DND-41 (cell line): Measurements from ENCODE around the gene FRYL.

Experiments
- EZH2 ChIP-seq: IDR thresholded peaks from 3 replicates; pipeline ENCODE4 v1.6.1; 2012; ENCODE audit warnings: borderline replicate concordance, low read depth, mild to moderate bottlenecking, moderate library complexity, low read length, inconsistent platforms; ENCODE audit not compliant: severe bottlenecking
- TF ChIP-seq, protein P1 (sequence below): IDR thresholded peaks from 2 replicates; pipeline ENCODE4 v1.5.1; 2012; ENCODE audit warnings: borderline replicate concordance, low read length, moderate library complexity, mild to moderate bottlenecking; ENCODE audit not compliant: poor library complexity, severe bottlenecking; ENCODE audit errors: extremely low read depth

- TF ChIP-seq, protein P1, sequence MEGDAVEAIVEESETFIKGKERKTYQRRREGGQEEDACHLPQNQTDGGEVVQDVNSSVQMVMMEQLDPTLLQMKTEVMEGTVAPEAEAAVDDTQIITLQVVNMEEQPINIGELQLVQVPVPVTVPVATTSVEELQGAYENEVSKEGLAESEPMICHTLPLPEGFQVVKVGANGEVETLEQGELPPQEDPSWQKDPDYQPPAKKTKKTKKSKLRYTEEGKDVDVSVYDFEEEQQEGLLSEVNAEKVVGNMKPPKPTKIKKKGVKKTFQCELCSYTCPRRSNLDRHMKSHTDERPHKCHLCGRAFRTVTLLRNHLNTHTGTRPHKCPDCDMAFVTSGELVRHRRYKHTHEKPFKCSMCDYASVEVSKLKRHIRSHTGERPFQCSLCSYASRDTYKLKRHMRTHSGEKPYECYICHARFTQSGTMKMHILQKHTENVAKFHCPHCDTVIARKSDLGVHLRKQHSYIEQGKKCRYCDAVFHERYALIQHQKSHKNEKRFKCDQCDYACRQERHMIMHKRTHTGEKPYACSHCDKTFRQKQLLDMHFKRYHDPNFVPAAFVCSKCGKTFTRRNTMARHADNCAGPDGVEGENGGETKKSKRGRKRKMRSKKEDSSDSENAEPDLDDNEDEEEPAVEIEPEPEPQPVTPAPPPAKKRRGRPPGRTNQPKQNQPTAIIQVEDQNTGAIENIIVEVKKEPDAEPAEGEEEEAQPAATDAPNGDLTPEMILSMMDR = no peak
- TF ChIP-seq EZH2 = no peak
Observed at GRCh38 chr4:48483006-48483776, 296.9 kb downstream of the FRYL start, which contains the start of gene SLC10A4.
